Measurements from ENCODE around the gene LACTB. TPM values are rescaled to one million over a fixed set of nuclear protein-coding genes. Genes with fewer than 3 reads are reported as not detected.

The LACTB gene
- total RNA-seq, 1 donor from 2014 or later = 20.7 TPM

GRCh38 chr15:63075015-63075983 lies 46.4 kb upstream of the LACTB start:
- no peak for DNase-seq (ENCODE audit: low spot score)
- Mint-ChIP-seq H3K27me3 (ENCODE audit: low read depth) (no peaks in the 10 kb centered on the region), H3K4me1 (ENCODE audit: low read depth) (peaks cover 74% of the 10 kb centered on the region), H3K4me3 (ENCODE audit: unreplicated experiment) (no peak overlapping the region), H3K27ac (ENCODE audit: unreplicated experiment) (peak overlapping the region; percentile 75), H3K9me3 (ENCODE audit: low read depth) (no peaks in the 10 kb centered on the region), H3K36me3 (ENCODE audit: low read depth) (peaks cover 19% of the 10 kb centered on the region)
- TF ChIP-seq, protein P1, sequence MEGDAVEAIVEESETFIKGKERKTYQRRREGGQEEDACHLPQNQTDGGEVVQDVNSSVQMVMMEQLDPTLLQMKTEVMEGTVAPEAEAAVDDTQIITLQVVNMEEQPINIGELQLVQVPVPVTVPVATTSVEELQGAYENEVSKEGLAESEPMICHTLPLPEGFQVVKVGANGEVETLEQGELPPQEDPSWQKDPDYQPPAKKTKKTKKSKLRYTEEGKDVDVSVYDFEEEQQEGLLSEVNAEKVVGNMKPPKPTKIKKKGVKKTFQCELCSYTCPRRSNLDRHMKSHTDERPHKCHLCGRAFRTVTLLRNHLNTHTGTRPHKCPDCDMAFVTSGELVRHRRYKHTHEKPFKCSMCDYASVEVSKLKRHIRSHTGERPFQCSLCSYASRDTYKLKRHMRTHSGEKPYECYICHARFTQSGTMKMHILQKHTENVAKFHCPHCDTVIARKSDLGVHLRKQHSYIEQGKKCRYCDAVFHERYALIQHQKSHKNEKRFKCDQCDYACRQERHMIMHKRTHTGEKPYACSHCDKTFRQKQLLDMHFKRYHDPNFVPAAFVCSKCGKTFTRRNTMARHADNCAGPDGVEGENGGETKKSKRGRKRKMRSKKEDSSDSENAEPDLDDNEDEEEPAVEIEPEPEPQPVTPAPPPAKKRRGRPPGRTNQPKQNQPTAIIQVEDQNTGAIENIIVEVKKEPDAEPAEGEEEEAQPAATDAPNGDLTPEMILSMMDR (IDR thresholded peaks at IDR 0.05) = no peak

DNA sequence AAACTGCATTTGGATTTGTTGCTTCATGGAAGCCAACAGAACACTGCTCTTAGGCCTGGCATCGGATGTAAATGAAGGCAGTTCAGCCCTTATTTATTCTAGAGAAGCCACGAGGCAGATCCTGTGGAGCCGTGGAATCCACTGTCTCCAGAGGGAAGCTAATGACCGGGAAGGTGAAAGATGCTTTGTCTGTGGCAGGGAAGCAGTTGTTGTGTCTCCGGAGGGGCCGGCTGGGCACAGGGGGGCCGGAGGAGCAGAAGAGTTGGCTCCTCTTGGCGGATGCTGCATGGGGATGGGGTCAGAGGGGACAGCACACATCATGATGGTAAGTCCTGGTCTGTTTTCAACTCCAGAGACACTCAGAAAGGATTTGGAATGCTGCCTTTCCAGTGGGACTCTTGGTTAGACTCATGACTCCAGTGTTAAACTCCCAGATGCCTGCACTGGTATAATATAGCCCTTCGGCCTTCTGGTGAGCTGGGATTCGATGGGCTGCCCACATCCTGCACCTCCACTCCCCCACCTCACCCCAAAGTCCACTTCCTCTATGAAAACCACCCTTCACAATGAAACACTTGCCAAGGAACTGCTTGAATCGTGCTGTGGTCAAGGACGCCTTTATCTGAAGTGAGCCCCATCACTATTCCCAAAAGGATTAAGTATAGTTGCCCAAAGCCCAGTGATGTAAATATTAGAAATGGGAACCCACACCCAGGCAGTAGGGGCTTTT lies 45.5 kb upstream of the LACTB start:
- Mint-ChIP-seq H3K4me3 (ENCODE audit: unreplicated experiment) (no peak overlapping the region), H3K36me3 (ENCODE audit: low read depth) (peaks cover 12% of the 10 kb centered on the region), H3K4me1 (ENCODE audit: low read depth) (peaks cover 68% of the 10 kb centered on the region), H3K27me3 (ENCODE audit: low read depth) (no peaks in the 10 kb centered on the region), H3K9me3 (ENCODE audit: low read depth) (no peaks in the 10 kb centered on the region), H3K27ac (ENCODE audit: unreplicated experiment) (peak overlapping the region; percentile 75)
- TF ChIP-seq, protein P1 (IDR thresholded peaks at IDR 0.05) = no peak
- DNase-seq (ENCODE audit: low spot score) = no peak

GRCh38 chr15:63076714-63077046 lies 45.0 kb upstream of the LACTB start:
- H3K9me3 Mint-ChIP-seq (ENCODE audit: low read depth) = no peaks in the 10 kb centered on the region
- peaks cover 7% of the 10 kb centered on the region for H3K36me3 Mint-ChIP-seq (ENCODE audit: low read depth)
- H3K4me3 Mint-ChIP-seq (ENCODE audit: unreplicated experiment) = no peak overlapping the region
- no peaks in the 10 kb centered on the region for H3K27me3 Mint-ChIP-seq (ENCODE audit: low read depth)
- TF ChIP-seq, protein P1 (IDR thresholded peaks at IDR 0.05) = no peak
- H3K27ac Mint-ChIP-seq (ENCODE audit: unreplicated experiment) = no peak overlapping the region
- H3K4me1 Mint-ChIP-seq (ENCODE audit: low read depth) = peaks cover 62% of the 10 kb centered on the region
- DNase-seq (ENCODE audit: low spot score) = no peak

GRCh38 chr15:63077952-63078351 lies 43.7 kb upstream of the LACTB start:
- TF ChIP-seq, protein P1 (IDR thresholded peaks at IDR 0.05) = no peak
- no peak overlapping the region for H3K4me3 Mint-ChIP-seq (ENCODE audit: unreplicated experiment)
- peaks cover 52% of the 10 kb centered on the region for H3K4me1 Mint-ChIP-seq (ENCODE audit: low read depth)
- DNase-seq (ENCODE audit: low spot score) = no peak
- H3K36me3 Mint-ChIP-seq (ENCODE audit: low read depth) = no peaks in the 10 kb centered on the region
- H3K27me3 Mint-ChIP-seq (ENCODE audit: low read depth) = no peaks in the 10 kb centered on the region
- no peak overlapping the region for H3K27ac Mint-ChIP-seq (ENCODE audit: unreplicated experiment)
- H3K9me3 Mint-ChIP-seq (ENCODE audit: low read depth) = no peaks in the 10 kb centered on the region

DNA sequence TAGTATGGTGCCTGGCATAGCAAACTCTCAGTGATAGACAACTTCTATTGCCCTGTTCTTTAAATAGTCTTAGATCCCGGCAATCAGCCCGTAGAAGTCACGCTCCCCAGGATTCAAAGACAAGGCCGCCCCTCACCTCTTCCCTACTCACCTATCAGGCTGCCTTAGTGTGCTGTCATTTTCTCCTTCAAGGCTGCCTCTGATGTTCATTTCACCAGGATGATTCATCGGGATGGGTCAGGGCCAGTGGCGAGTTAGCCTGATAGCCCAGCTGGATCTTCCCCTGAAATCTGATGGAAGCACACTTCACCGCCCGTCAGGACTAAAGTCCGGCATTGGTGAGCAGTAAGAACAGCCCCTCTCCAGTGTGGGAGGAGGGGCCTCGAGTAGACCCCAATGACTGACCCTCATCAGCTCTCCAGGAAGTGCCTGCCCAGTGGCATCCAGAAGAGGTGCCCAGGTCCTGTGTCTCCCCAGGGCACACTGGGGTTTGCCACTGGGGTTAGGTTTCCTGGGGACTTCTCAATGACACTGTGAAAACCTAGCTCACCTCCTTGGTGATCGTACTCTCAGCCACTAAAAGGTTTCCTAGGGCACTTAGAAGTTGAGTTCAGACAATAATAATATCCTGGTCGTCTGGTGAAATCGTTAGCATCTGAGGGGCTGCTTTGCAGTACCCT lies 41.6 kb upstream of the LACTB start:
- no peaks in the 10 kb centered on the region for H3K27me3 Mint-ChIP-seq (ENCODE audit: low read depth)
- H3K9me3 Mint-ChIP-seq (ENCODE audit: low read depth) = no peaks in the 10 kb centered on the region
- no peak overlapping the region for H3K27ac Mint-ChIP-seq (ENCODE audit: unreplicated experiment)
- H3K4me1 Mint-ChIP-seq (ENCODE audit: low read depth) = peaks cover 36% of the 10 kb centered on the region
- no peak overlapping the region for H3K4me3 Mint-ChIP-seq (ENCODE audit: unreplicated experiment)
- no peak for DNase-seq (ENCODE audit: low spot score)
- TF ChIP-seq, protein P1 (IDR thresholded peaks at IDR 0.05) = no peak
- H3K36me3 Mint-ChIP-seq (ENCODE audit: low read depth) = no peaks in the 10 kb centered on the region

Measured in chondrocyte (in vitro differentiated cells).